Measurements from ENCODE around the gene TLE1. TPM values are rescaled to one million over a fixed set of nuclear protein-coding genes. Genes with fewer than 3 reads are reported as not detected.

TLE1 gene
- total RNA-seq, 4 donors from 2014 or later = 51.5 to 77.3 (median 62.2) TPM

- in situ Hi-C loops (cut with MboI; ENCODE audit: low pct_ligation_motif_present in 1 of 4, low pct_unique_long_range_greater_than_20kb in 1 of 4, low sequenced_read_pairs in 3 of 4) = loop anchor here in 1 of 4 donors (25.0 kb wide), 3 partner anchors 90 to 235 kb away; no protein-coding TSS in a partner anchor
- Histone ChIP-seq H3K27ac (no peak overlapping the region), H3K4me3 (no peak overlapping the region), H3K36me3 (no peaks in the 10 kb centered on the region), H3K4me1 (peaks cover 0 to 14% (median 3%) of the 10 kb centered on the region in 4 donors), H3K9me3 (no peaks in the 10 kb centered on the region), H3K27me3 (no peaks in the 10 kb centered on the region)
- TF ChIP-seq POLR2AphosphoS5 (IDR thresholded peaks at IDR 0.05) (no peak), POLR2A (IDR thresholded peaks at IDR 0.05) (no peak), EP300 (IDR thresholded peaks at IDR 0.05; ENCODE audit: low read depth) (no peak), CTCF (IDR thresholded peaks at IDR 0.05) (no peak)
- intact Hi-C loops (cut with DNase I; ENCODE audit: low total_unique reads) = no loop called here
- WGBS, 2 donors (ENCODE audit: low coverage in 1 of 2) = 92 to 100% methylated on average over 2 to 11 of the region's 11 CpGs
- DNase-seq = no peak
Observed at GRCh38 chr9:81621785-81622259, 67.5 kb downstream of the TLE1 start.

DNA sequence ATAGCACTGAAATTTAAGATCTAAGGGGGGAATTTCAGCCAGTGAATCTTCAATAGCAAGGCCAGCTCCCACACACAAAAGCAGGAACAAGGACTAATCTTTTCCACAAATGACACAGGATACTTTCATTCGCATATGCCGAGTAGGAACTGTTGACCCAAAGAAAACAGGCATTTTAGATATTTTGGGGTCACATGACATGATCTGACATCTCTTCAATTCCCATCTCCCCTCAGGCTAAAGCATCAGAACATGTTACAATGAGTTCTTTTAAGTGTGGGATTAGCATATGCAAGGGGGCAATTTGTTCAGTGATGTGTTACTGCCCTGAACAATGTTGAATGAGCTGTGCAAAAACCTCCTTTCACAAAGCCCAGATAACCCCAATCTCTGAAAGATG lies 68.2 kb downstream of the TLE1 start:
- Histone ChIP-seq H3K9me3 (no peaks in the 10 kb centered on the region), H3K36me3 (peaks cover 0 to 4% (median 0%) of the 10 kb centered on the region in 4 donors), H3K27me3 (no peaks in the 10 kb centered on the region), H3K4me1 (peaks cover 0 to 14% (median 3%) of the 10 kb centered on the region in 4 donors), H3K27ac (no peak overlapping the region), H3K4me3 (no peak overlapping the region)
- intact Hi-C loops (cut with DNase I; ENCODE audit: low total_unique reads) (no loop called here), in situ Hi-C loops (cut with MboI; ENCODE audit: low pct_ligation_motif_present in 1 of 4, low pct_unique_long_range_greater_than_20kb in 1 of 4, low sequenced_read_pairs in 3 of 4) (loop anchor here in 1 of 4 donors (25.0 kb wide), 3 partner anchors 91 to 234 kb away; no protein-coding TSS in a partner anchor)
- TF ChIP-seq POLR2AphosphoS5 (IDR thresholded peaks at IDR 0.05) = no peak
- no peak for TF ChIP-seq POLR2A (IDR thresholded peaks at IDR 0.05)
- TF ChIP-seq CTCF (IDR thresholded peaks at IDR 0.05) = no peak
- TF ChIP-seq EP300 (IDR thresholded peaks at IDR 0.05; ENCODE audit: low read depth) = no peak
- no peak for DNase-seq
- 70 to 93% methylated on average over 2 of the region's 2 CpGs for WGBS, 2 donors (ENCODE audit: low coverage in 1 of 2)

GRCh38 chr9:81620002-81620390 lies 69.4 kb downstream of the TLE1 start:
- peaks cover 0 to 5% (median 0%) of the 10 kb centered on the region in 4 donors for H3K36me3 ChIP-seq
- no peaks in the 10 kb centered on the region for H3K9me3 ChIP-seq
- H3K4me1 ChIP-seq = peaks cover 0 to 14% (median 3%) of the 10 kb centered on the region in 4 donors
- no peak for TF ChIP-seq POLR2A (IDR thresholded peaks at IDR 0.05)
- TF ChIP-seq CTCF (IDR thresholded peaks at IDR 0.05) = no peak
- no peak for TF ChIP-seq POLR2AphosphoS5 (IDR thresholded peaks at IDR 0.05)
- TF ChIP-seq EP300 (IDR thresholded peaks at IDR 0.05; ENCODE audit: low read depth) = no peak
- intact Hi-C loops (cut with DNase I; ENCODE audit: low total_unique reads) = no loop called here
- DNase-seq = no peak
- no peak overlapping the region for H3K4me3 ChIP-seq
- H3K27ac ChIP-seq = peak overlapping the region in 1 of 4 donors; percentile 18
- 58 to 73% methylated on average over 4 to 5 of the region's 5 CpGs for WGBS, 2 donors (ENCODE audit: low coverage in 1 of 2)
- in situ Hi-C loops (cut with MboI; ENCODE audit: low pct_ligation_motif_present in 1 of 4, low pct_unique_long_range_greater_than_20kb in 1 of 4, low sequenced_read_pairs in 3 of 4) = loop anchor here in 1 of 4 donors (25.0 kb wide), 3 partner anchors 92 to 233 kb away; no protein-coding TSS in a partner anchor
- H3K27me3 ChIP-seq = no peaks in the 10 kb centered on the region

DNA sequence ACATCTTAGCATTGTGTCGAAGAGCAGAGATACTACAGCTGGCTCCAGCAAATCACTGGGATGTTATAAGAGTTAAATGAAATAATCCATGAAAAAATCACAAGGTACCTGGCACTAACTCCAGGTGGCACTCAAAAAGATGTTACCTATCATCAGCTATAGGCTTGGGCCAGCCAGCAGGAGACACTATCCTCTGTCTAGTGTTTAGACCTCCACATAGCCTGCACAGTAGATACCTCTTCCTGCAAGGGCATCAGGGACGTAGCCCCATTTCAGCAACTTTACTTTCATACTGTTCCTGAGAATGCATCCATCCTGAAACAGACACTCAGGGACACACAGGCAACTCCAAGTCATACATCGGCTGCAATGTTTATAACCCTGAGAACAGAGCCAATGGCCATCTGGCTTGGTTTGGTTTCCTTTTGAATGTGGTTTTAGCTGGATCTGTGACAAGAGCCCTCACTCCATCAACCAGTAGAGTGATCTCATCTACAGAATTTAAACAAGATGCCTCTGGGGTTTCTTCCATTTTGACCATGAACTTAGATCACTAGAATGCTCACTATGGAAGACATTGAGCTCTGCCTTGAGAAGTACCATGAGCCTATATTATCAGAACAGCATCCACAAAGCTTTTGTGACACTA lies 69.9 kb downstream of the TLE1 start:
- 65 to 68% methylated on average over 3 of the region's 3 CpGs for WGBS, 2 donors (ENCODE audit: low coverage in 1 of 2)
- no peaks in the 10 kb centered on the region for H3K9me3 ChIP-seq
- no peak overlapping the region for H3K4me3 ChIP-seq
- peaks cover 0 to 14% (median 3%) of the 10 kb centered on the region in 4 donors for H3K4me1 ChIP-seq
- no peaks in the 10 kb centered on the region for H3K27me3 ChIP-seq
- intact Hi-C loops (cut with DNase I; ENCODE audit: low total_unique reads) = no loop called here
- H3K27ac ChIP-seq = peak overlapping the region in 2 of 4 donors; percentile 12 to 18
- in situ Hi-C loops (cut with MboI; ENCODE audit: low pct_ligation_motif_present in 1 of 4, low pct_unique_long_range_greater_than_20kb in 1 of 4, low sequenced_read_pairs in 3 of 4) = loop anchor here in 2 of 4 donors (10.0 to 25.0 kb wide), 4 partner anchors 65 to 232 kb away; no protein-coding TSS in a partner anchor
- TF ChIP-seq CTCF (IDR thresholded peaks at IDR 0.05) = no peak
- TF ChIP-seq EP300 (IDR thresholded peaks at IDR 0.05; ENCODE audit: low read depth) = no peak
- no peak for TF ChIP-seq POLR2A (IDR thresholded peaks at IDR 0.05)
- no peak for TF ChIP-seq POLR2AphosphoS5 (IDR thresholded peaks at IDR 0.05)
- peaks cover 0 to 5% (median 0%) of the 10 kb centered on the region in 4 donors for H3K36me3 ChIP-seq
- DNase-seq = no peak

All from transverse colon (tissue), 4 donors.